ENCODE results near the gene GTF2H2.
"Not testable (repeated sequence)": the region's sequence is repeated elsewhere in the genome, so short reads cannot be mapped to it uniquely, and the experiment has no call there.

GRCh38 chr5:71061322-71061721 lies 6.2 kb downstream of the GTF2H2 start:
- TF ChIP-seq CTCF, POLR2A (IDR thresholded peaks at IDR 0.05): not testable (repeated sequence)

Data from adrenal gland (tissue), 5 donors.